Measurements from ENCODE around the gene IGFBP4. TPM values are rescaled to one million over a fixed set of nuclear protein-coding genes. Genes with fewer than 3 reads are reported as not detected.

The IGFBP4 gene
- total RNA-seq, 6 experiments from 2014 or later: 575 to 816 (median 659) TPM

- Mint-ChIP-seq H3K36me3 (ENCODE audit: low read depth) (no peaks in the 10 kb centered on the region), H3K4me3 (no peak overlapping the region), H3K9me3 (no peaks in the 10 kb centered on the region), H3K27me3 (ENCODE audit: insufficient read depth) (peaks cover 3% of the 10 kb centered on the region), H3K4me1 (ENCODE audit: low read depth) (peaks cover 24% of the 10 kb centered on the region), H3K27ac (no peak overlapping the region)
- DNase-seq: no peak
- TF ChIP-seq CTCF (IDR thresholded peaks at IDR 0.05): no peak
Observed at GRCh38 chr17:40503154-40503553, 59.9 kb downstream of the IGFBP4 start.

- H3K9me3 Mint-ChIP-seq: no peaks in the 10 kb centered on the region
- H3K36me3 Mint-ChIP-seq (ENCODE audit: low read depth): no peaks in the 10 kb centered on the region
- H3K27me3 Mint-ChIP-seq (ENCODE audit: insufficient read depth): peaks cover 3% of the 10 kb centered on the region
- no peak for TF ChIP-seq CTCF (IDR thresholded peaks at IDR 0.05)
- no peak overlapping the region for H3K27ac Mint-ChIP-seq
- H3K4me1 Mint-ChIP-seq (ENCODE audit: low read depth): peaks cover 17% of the 10 kb centered on the region
- H3K4me3 Mint-ChIP-seq: no peak overlapping the region
- DNase-seq: no peak
Observed at GRCh38 chr17:40506786-40507185, 63.5 kb downstream of the IGFBP4 start.

Other genes with a start within 250 kb of the IGFBP4 start
- 10 to 100 TPM; 24.8 to 33.5 (median 29.8) TPM for gene WIPF2, start 224.1 kb upstream of the IGFBP4 start, total RNA-seq (2021; fragmentation: NEBNext Ultra II Directional; extraction: Animal tissue kit (Norgen Biotek cat#: 25700))
- 10 to 100 TPM; 16.9 to 36.0 (median 31.5) TPM for gene CDC6, start 155.6 kb upstream of the IGFBP4 start, total RNA-seq (2021; fragmentation: NEBNext Ultra II Directional; extraction: Animal tissue kit (Norgen Biotek cat#: 25700))
- 10 to 100 TPM; 27.1 to 32.2 (median 28.8) TPM for gene RARA, start 134.3 kb upstream of the IGFBP4 start, total RNA-seq (2021; fragmentation: NEBNext Ultra II Directional; extraction: Animal tissue kit (Norgen Biotek cat#: 25700))
- 1 to 10 TPM in 2 of 6 experiments, under 1 TPM in 4; 0.36 to 1.4 (median 0.81) TPM for gene GJD3, start 78.7 kb upstream of the IGFBP4 start, total RNA-seq (2021; fragmentation: NEBNext Ultra II Directional; extraction: Animal tissue kit (Norgen Biotek cat#: 25700))
- gene TOP2A, start 25.6 kb upstream of the IGFBP4 start, total RNA-seq (2021; fragmentation: NEBNext Ultra II Directional; extraction: Animal tissue kit (Norgen Biotek cat#: 25700)): 100 to 1,000 TPM in 5 of 6 experiments, 10 to 100 TPM in 1; 73.2 to 170 (median 150) TPM
- under 1 TPM in 1 of 6 experiments, not detected in 5; 0.17 TPM for gene TNS4, start 58.2 kb downstream of the IGFBP4 start, total RNA-seq (2021; fragmentation: NEBNext Ultra II Directional; extraction: Animal tissue kit (Norgen Biotek cat#: 25700))
- not detected for gene CCR7, start 122.0 kb downstream of the IGFBP4 start, total RNA-seq (2021; fragmentation: NEBNext Ultra II Directional; extraction: Animal tissue kit (Norgen Biotek cat#: 25700))
- 100 to 1,000 TPM; 114 to 148 (median 139) TPM for gene SMARCE1, start 204.4 kb downstream of the IGFBP4 start, total RNA-seq (2021; fragmentation: NEBNext Ultra II Directional; extraction: Animal tissue kit (Norgen Biotek cat#: 25700))
- not detected for gene KRT222, start 221.7 kb downstream of the IGFBP4 start, total RNA-seq (2021; fragmentation: NEBNext Ultra II Directional; extraction: Animal tissue kit (Norgen Biotek cat#: 25700))